Measurements from ENCODE around the gene MYO5B. TPM values are rescaled to one million over a fixed set of nuclear protein-coding genes. Genes with fewer than 3 reads are reported as not detected.

MYO5B gene
- total and polyA plus RNA-seq, 10 of the 15 experiments (the other 5 are each of a cell fraction or from before 2014, with no cell fraction given), result 2.5 to 4.5 (median 3.3) TPM

- TF ChIP-seq CTCF (IDR thresholded peaks at IDR 0.05 in 2 of 3, conservative IDR thresholded peaks at IDR 0.05 in 1 of 3; ENCODE audit: control insufficient read depth in 2 of 3, extremely low read depth in 1 of 3, insufficient read depth in 1 of 3, low read depth in 3 of 3, low read length in 3 of 3), result peak; percentile 28 to 50 (median 48); a peak in 5 of 6 replicates
- TF ChIP-seq SMC3 (IDR thresholded peaks at IDR 0.05; ENCODE audit: borderline replicate concordance, low read length), result peak; percentile 37; the same call in 1 of the 2 replicates
- TF ChIP-seq SIN3A (IDR thresholded peaks at IDR 0.05; ENCODE audit: low read depth, low read length), result no peak
- TF ChIP-seq E4F1 (IDR thresholded peaks at IDR 0.05; ENCODE audit: borderline replicate concordance, partially characterized antibody), result no peak
- no peak for TF ChIP-seq ZNF274 (IDR thresholded peaks at IDR 0.05; ENCODE audit: insufficient read depth, insufficient read length)
- TF ChIP-seq PAX5 (IDR thresholded peaks at IDR 0.05; ENCODE audit: borderline replicate concordance, low read depth, low read length), result no peak
- no peak for TF ChIP-seq TAF1 (IDR thresholded peaks at IDR 0.05; ENCODE audit: borderline replicate concordance, low read depth, low read length)
- no peak for TF ChIP-seq JUNB (IDR thresholded peaks at IDR 0.05)
- no peak for TF ChIP-seq PRDM15 (CRISPR knock-in tag; IDR thresholded peaks at IDR 0.05)
- no peak for TF ChIP-seq PAX8 (IDR thresholded peaks at IDR 0.05)
- no peak for TF ChIP-seq PML (IDR thresholded peaks at IDR 0.05; ENCODE audit: low read length)
- no peak for TF ChIP-seq KAT2A (conservative IDR thresholded peaks at IDR 0.05; ENCODE audit: control insufficient read depth, low read depth, low read length)
- TF ChIP-seq SREBF2 (IDR thresholded peaks at IDR 0.05; ENCODE audit: low read length), result no peak
- no peak for TF ChIP-seq ZNF687 (IDR thresholded peaks at IDR 0.05)
- TF ChIP-seq TCF7 (IDR thresholded peaks at IDR 0.05; ENCODE audit: borderline replicate concordance), result no peak
- TF ChIP-seq ZNF207 (IDR thresholded peaks at IDR 0.05; ENCODE audit: borderline replicate concordance), result no peak
- no peak for TF ChIP-seq CREB1 (IDR thresholded peaks at IDR 0.05; ENCODE audit: low read depth)
Measured at GRCh38 chr18:49861659-49862058, 333.3 kb downstream of the MYO5B start (continued).
